AG09319 (cell line): ENCODE data around the gene BLM.

Experiments
- DNase-seq: peaks from one replicate; pipeline ENCODE4 v3.0.0-alpha.2; 2010; ENCODE audit warnings: low read depth; ENCODE audit errors: extremely low read depth
- CTCF ChIP-seq: IDR thresholded peaks from 2 replicates; pipeline ENCODE4 v1.5.1; 2011; ENCODE audit warnings: low read depth, mild to moderate bottlenecking, inconsistent platforms, low read length, moderate library complexity

BLM gene

GRCh38 chr15:90836296-90836871 is 119.2 kb downstream of the BLM start:
- DNase-seq: peak; percentile 5
- no peak for TF ChIP-seq CTCF

GRCh38 chr15:90837094-90837493 is 119.9 kb downstream of the BLM start:
- no peak for TF ChIP-seq CTCF
- no peak for DNase-seq

GRCh38 chr15:90838139-90838538 is 121.0 kb downstream of the BLM start:
- TF ChIP-seq CTCF: no peak

GRCh38 chr15:90838544-90838943 is 121.4 kb downstream of the BLM start:
- no peak for TF ChIP-seq CTCF
- DNase-seq: no peak

More at GRCh38 chr15:90838139-90838538, 121.0 kb downstream of the BLM start:
- DNase-seq: no peak

GRCh38 chr15:90839187-90840071 is 122.3 kb downstream of the BLM start:
- no peak for DNase-seq
- TF ChIP-seq CTCF: no peak

GRCh38 chr15:90840157-90840855 is 123.2 kb downstream of the BLM start:
- no peak for DNase-seq
- TF ChIP-seq CTCF: no peak

- no peak for TF ChIP-seq CTCF
- DNase-seq: no peak
Observed at GRCh38 chr15:90840954-90841353, 123.8 kb downstream of the BLM start.
